Panc1 (cell line): ENCODE results near the gene PDE8B. TPM values are rescaled to one million over a fixed set of nuclear protein-coding genes. Genes with fewer than 3 reads are reported as not detected.

ENCODE experiments used
- ATAC-seq: fragments of 200-7000 bp; cut with Tn5 transposase; 2 replicates; pipeline ENCODE4 v1.9.1; 2020; ENCODE audit warnings: mild to moderate bottlenecking, moderate library complexity
- BruUV-seq: library from RNA; stranded (reverse); fragments of 400-500 nt; replicated peaks from 2 replicates; lab custom pipeline; 2021; lab: Mats Ljungman, UMichigan
- CTCF ChIA-PET: fragments of 300-600 bp; sonication (Branson Sonifier 250); formaldehyde crosslinking; loops from one replicate; lab custom pipeline; 2022; ENCODE audit warnings: antibody characterized with exemption; lab: Charles Lee
- POLR2A ChIA-PET: fragments of 300-600 bp; sonication (Branson Sonifier 250); formaldehyde crosslinking; loops from one replicate; lab custom pipeline; 2022; ENCODE audit warnings: antibody characterized with exemption; lab: Charles Lee
- DNase-seq: peaks from one replicate; pipeline ENCODE4 v3.0.0-alpha.2; 2010; ENCODE audit warnings: low read depth, low spot score
- H3K27ac ChIP-seq: 2 replicates; pipeline ENCODE4 v1.5.1; 2011; ENCODE audit warnings: mild to moderate bottlenecking, low read length, inconsistent platforms
- H3K27me3 ChIP-seq: fragments of 200-500 bp; sonication (Bioruptor generic); 2 replicates; pipeline ENCODE4 v1.6.0; 2014; ENCODE audit warnings: low read length, inconsistent platforms; ENCODE audit not compliant: control insufficient read depth, insufficient read depth
- H3K36me3 ChIP-seq: fragments of 200-500 bp; sonication (Bioruptor generic); 2 replicates; pipeline ENCODE4 v1.5.1; 2014; ENCODE audit warnings: inconsistent platforms, mild to moderate bottlenecking, low read length, moderate library complexity; ENCODE audit not compliant: control insufficient read depth, insufficient read depth
- H3K4me1 ChIP-seq: 2 replicates; pipeline ENCODE4 v1.5.1; 2011; ENCODE audit warnings: inconsistent platforms, mild to moderate bottlenecking, low read length, moderate library complexity; ENCODE audit not compliant: control insufficient read depth, insufficient read depth
- H3K4me3 ChIP-seq, 2 experiments: 2 replicates each; pipeline ENCODE4 v1.5.1; 2011 to 2012; ENCODE audit warnings: low read depth in 2 of 2, low read length in 2 of 2, mild to moderate bottlenecking in 2 of 2, inconsistent platforms in 1 of 2, moderate library complexity in 1 of 2
- H3K9me3 ChIP-seq: fragments of 200-500 bp; sonication (Bioruptor generic); 2 replicates; pipeline ENCODE4 v1.5.1; 2014; ENCODE audit warnings: low read depth, mild to moderate bottlenecking, inconsistent platforms, low read length, moderate library complexity; ENCODE audit not compliant: control insufficient read depth, insufficient read depth
- CTCF ChIP-seq: fragments of 450-650 bp; IDR thresholded peaks from 2 replicates; pipeline ENCODE4 v1.5.1; 2017; ENCODE audit warnings: mild to moderate bottlenecking
- POLR2AphosphoS5 ChIP-seq: IDR thresholded peaks from 2 replicates; pipeline ENCODE4 v1.6.1; 2012; ENCODE audit warnings: mild to moderate bottlenecking, low read depth, low read length, moderate library complexity
- REST ChIP-seq, 2 experiments: IDR thresholded peaks; 2 replicates each; pipeline ENCODE4 v1.6.1; 2011 to 2012; ENCODE audit warnings: low read depth in 2 of 2, control low read depth in 1 of 2, low read length in 1 of 2, mild to moderate bottlenecking in 1 of 2, moderate library complexity in 1 of 2; ENCODE audit not compliant: insufficient read depth in 1 of 2
- SIN3A ChIP-seq: IDR thresholded peaks from 2 replicates; pipeline ENCODE4 v1.6.1; 2012; ENCODE audit warnings: low read depth, mild to moderate bottlenecking, low read length, moderate library complexity, borderline replicate concordance; ENCODE audit not compliant: insufficient read depth
- TCF7L2 ChIP-seq: IDR thresholded peaks from 2 replicates; pipeline ENCODE4 v1.6.1; 2011; ENCODE audit warnings: mild to moderate bottlenecking, low read depth, low read length, inconsistent platforms
- in situ Hi-C: cut with HindIII; loops from 2 replicates; pipeline ENCODE4 v1.10.0; 2016; ENCODE audit warnings: low sequenced_read_pairs, low pct_unique_long_range_greater_than_20kb
- intact Hi-C: fragments of 100-400 bp; cut with micrococcal nuclease; formaldehyde crosslinking; loops from one replicate; pipeline ENCODE4 v1.10.0; 2022; ENCODE audit not compliant: unreplicated experiment
- total RNA-seq: library from RNA; stranded (reverse); gene quantifications from one replicate; pipeline ENCODE4 v1.2.1, GENCODE V29; 2021; ENCODE audit not compliant: unreplicated experiment

Gene PDE8B
- total RNA-seq, 1 experiment from 2014 or later, result 0.62 TPM

- DNase-seq (no peak), ATAC-seq (no peak)
- ChIA-PET POLR2A (no interaction called here), CTCF (no interaction called here)
- H3K27me3 ChIP-seq, result peaks cover 8% of the 10 kb centered on the region; the same call in 1 of the 2 replicates
- intact Hi-C loops, result no loop called here
- H3K27ac ChIP-seq, result no peak overlapping the region
- H3K36me3 ChIP-seq, result no peaks in the 10 kb centered on the region
- no TSS peak for BruUV-seq
- TF ChIP-seq REST (IDR thresholded peaks at IDR 0.05; ENCODE audit: insufficient read depth in 1 of 2, low read depth in 2 of 2, low read length in 1 of 2) (no peak), SIN3A (no peak), CTCF (no peak), POLR2AphosphoS5 (no peak), TCF7L2 (no peak)
- H3K4me3 ChIP-seq, result no peak overlapping the region
- H3K4me1 ChIP-seq, result no peaks in the 10 kb centered on the region
- no peaks in the 10 kb centered on the region for H3K9me3 ChIP-seq
- in situ Hi-C loops, result no loop called here
Observed at GRCh38 chr5:77300451-77300850, 90.0 kb downstream of the PDE8B start.

- ChIA-PET POLR2A (no interaction called here), CTCF (no interaction called here)
- peaks cover 6% of the 10 kb centered on the region; the same call in 1 of the 2 replicates for H3K27me3 ChIP-seq
- intact Hi-C loops, result no loop called here
- in situ Hi-C loops, result no loop called here
- BruUV-seq, result no TSS peak
- H3K27ac ChIP-seq, result no peak overlapping the region
- H3K4me3 ChIP-seq, result no peak overlapping the region
- TF ChIP-seq TCF7L2 (no peak), SIN3A (no peak), REST (IDR thresholded peaks at IDR 0.05; ENCODE audit: insufficient read depth in 1 of 2, low read depth in 2 of 2, low read length in 1 of 2) (no peak), POLR2AphosphoS5 (no peak), CTCF (no peak)
- H3K9me3 ChIP-seq, result no peaks in the 10 kb centered on the region
- DNase-seq (no peak), ATAC-seq (no peak)
- no peaks in the 10 kb centered on the region for H3K36me3 ChIP-seq
- no peaks in the 10 kb centered on the region for H3K4me1 ChIP-seq
Observed at GRCh38 chr5:77301447-77301883, 91.0 kb downstream of the PDE8B start.
